Measurements from ENCODE around the gene RUSC2.
"Not testable (repeated sequence)": the region's sequence is repeated elsewhere in the genome, so short reads cannot be mapped to it uniquely, and the experiment has no call there.

The RUSC2 gene

DNA sequence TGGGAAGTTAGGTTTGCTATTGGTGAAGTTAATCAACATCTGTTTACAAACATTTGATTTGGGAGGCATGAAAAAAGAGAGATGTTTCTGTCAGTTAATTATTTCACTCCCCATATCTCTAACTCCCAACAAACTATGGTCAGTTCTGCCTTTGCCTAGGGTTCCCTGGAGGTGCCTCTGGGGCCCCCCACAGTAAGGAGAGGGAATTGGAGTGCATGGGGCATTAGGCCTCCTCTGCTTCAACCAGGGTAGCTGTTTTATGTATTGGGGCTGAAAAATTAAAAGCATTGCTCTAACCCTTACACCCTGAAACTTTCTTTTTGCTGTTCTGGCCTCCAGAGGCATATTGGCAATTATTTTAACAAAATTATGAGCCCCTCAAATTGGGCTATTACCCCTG, 32.3 kb downstream of the RUSC2 start:
- no peak for DNase-seq

DNA sequence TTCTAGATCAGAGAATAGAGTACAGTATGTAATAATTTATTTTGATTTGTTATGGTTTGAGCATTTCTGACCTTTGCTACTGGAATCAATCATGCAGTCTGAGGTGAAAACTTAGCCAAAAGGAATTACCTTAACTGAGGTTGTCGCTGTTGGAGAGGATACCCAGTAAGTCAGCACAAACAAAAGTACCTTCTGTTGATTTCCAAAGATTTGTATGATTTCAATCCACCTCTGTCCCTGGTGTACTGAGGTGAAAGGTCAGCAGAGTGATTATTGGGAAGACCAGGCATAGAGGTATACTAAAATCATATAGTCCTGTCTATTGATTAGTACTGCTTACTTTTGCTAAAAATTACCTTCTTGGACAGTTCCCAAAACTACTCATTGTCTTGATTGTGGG, 32.8 kb downstream of the RUSC2 start:
- DNase-seq, result no peak

DNA sequence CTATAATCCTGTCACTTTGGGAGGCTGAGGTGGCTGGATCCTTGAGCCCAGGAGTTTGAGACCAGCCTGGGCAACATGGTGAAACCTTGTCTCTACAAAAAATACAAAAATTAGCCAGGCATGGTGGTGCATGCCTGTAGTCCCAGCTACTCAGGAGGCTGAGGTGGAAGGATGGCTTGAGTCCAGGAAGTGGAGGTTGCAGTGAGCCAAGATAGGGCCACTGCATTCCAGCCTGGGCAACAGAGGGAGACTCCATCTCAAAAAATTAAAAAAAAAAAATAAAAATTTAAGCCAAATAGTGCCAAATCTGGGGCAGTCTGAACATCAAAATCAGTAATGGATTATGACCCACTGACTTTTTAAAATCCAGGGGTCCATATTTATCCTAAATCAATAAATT, 33.6 kb downstream of the RUSC2 start:
- not testable (repeated sequence) for DNase-seq

DNA sequence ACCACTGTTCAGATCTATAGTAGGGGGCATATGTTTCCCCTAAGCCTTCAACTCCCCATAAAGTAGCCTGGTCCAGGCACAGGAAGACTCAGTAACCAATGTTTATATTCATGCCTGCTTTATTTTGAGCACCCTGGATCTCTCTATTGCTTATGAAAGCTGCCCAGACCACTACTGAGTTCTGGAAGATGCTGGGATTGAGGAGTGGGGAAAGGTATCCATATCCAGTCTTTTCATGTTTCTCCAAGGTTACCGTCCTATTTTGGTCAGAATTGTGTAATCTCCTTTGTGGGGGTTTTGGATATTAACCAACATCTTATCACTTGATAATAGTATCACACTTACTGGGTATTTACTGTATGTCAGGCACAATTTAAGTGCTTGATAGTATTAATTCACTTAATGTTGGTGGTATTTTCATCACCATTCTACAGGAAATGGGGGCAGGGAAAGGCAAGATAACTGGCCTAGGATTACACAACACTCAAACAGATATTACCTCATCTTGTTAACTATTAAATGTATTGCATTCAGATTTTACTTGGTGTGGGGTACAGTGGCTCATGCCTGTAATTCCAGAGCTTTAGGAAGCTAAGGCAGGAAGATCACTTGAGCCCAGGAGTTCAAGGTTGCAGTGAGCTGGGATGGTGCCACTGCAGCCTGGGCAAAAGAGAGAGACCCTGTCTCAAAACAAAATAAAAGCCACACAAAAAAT, 36.3 kb downstream of the RUSC2 start:
- DNase-seq, result no peak

DNA sequence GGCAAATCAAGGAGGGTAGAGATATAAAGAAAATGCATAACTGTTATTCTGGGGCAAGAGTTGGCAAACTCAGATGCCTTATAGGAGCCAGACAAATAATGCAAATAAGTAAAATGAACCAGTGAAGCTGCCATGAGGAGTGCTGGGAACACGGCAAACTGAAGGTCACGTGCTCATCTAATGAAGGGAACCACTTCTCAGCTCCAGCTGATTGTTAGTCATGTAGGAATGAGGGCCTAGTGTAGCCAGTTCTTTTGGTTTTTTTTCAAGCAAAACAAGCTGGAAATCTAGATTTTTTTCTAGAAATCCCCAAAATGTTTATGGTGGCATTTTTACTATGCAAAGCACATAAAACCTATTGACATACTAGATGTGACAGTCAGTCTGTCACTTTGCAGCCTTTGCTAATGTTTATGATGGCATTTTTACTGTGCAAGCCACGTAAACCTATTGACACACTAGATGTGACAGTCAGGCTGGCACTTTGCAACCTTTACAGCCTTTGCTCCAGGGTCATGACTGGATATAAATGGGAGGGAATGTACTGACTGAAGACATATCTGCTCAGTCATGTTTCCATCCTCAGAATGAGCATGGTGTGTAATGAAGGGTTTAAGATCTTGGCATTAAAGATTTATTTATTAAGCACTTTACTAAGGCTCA, 39.4 kb downstream of the RUSC2 start:
- no peak for DNase-seq

DNA sequence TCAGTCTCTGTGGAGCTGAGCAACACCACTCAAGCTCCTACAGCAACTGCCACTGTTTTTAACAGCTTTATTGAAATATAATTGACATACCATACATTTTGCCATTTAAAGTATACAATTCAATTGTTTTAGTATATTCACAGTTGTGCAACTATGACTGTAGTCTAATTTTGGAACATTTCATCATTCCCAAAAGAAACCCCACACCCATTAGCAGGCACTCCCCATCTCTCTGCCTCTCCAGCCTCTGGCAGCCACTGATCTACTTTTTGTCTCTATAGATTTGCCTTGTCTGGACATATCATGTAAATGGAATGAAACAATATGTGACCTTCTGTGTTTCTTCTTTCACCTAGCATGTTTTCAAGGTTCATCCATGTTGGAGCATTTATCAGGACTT, 43.5 kb downstream of the RUSC2 start:
- DNase-seq, result no peak

DNA sequence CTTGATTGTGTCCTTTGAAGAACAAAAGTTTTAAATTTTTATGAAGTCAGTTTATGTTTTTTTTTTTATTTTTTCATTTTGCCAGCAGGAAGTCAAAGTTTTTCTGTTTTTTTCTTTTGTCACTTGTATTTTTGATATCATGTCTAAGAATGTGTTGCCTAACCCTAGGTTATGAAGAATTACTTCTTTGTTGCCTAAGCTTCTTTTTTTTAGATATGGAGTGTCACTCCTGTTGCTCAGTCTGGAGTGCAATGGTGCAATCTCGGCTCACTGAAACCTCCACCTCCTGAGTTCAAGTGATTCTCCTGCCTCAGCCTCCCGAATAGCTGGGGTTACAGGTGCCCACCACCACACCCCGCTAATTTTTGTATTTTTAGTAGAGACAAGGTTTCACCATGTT, 45.0 kb downstream of the RUSC2 start:
- DNase-seq, result not testable (repeated sequence)

DNA sequence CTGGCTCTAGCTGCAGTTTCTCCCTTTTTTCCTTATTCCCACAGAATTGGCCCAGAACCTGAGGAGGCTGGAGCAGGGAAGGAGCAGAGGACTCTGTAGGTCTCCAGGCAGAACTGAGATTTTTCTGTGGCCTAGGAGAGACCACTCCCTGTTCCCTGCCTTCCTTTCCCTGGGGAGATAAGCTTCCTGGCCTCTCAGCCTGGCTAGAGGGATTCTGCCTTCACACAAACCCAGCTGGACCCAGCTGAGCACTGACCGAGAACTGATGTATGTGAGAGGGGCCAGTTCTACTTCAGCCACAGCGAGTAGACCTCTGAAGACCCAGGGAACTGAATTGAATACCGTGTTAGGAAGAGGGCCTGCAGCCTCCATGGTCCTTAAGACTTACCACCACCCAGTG, 48.0 kb downstream of the RUSC2 start:
- no peak for DNase-seq

DNA sequence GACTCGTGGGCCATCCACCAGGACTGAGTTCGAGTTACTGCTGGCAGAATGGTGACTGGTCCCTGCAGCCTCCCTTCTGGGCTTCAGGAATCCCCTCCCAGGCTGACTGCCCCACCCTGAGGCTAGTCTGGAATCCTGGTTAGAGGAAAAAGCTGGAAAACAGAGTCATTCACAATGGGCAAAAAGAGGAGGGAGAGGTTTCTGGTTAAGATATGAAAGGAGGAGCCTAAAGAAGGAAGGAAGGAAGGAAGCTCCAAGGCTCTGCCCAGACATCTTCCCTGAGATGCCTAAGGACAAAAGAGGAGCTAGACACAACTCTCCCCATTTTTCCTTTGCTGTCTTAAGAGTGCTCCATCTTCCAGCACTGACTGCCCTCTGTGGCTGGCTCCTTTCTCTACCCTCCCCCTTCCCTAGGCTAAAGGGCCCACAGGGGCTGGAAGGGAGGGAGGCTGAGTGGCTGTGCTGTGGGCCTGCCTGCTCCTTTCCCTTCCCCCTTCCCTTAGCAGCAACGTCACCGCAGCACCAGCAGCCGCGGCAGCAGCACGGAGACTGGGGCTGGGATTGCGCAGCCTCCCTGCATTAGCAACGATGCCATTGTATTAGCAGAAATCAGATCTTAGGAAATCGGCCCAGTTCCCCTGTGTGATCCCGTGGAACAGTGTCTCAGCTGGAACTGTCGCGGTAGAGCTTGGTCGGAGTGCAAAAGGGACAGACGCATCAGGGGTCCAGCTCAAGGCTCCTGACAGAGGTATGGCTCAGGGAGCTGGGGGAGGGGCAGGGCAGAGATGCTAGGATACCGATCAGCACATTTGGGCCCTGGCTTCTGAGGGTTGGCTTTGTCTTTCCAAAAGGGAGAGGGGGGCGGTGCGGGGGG, 48.7 kb downstream of the RUSC2 start:
- DNase-seq, result peak; percentile 44

All from T1000 (cell line).